Loucy (cell line): ENCODE data around the gene KIF14.

Experiments used
- EZH2phosphoT487 ChIP-seq: fragments of 200-600 bp; IDR thresholded peaks from 2 replicates; pipeline ENCODE4 v1.6.1; 2018; ENCODE audit warnings: antibody characterized with exemption, mild to moderate bottlenecking, moderate library complexity, borderline replicate concordance
- TF ChIP-seq, protein P1 (sequence below): fragments of 200-600 bp; sonication (generic); conservative IDR thresholded peaks from 2 replicates; pipeline ENCODE4 v1.5.1; 2014; ENCODE audit warnings: mild to moderate bottlenecking, antibody characterized with exemption, low read length

DNA sequence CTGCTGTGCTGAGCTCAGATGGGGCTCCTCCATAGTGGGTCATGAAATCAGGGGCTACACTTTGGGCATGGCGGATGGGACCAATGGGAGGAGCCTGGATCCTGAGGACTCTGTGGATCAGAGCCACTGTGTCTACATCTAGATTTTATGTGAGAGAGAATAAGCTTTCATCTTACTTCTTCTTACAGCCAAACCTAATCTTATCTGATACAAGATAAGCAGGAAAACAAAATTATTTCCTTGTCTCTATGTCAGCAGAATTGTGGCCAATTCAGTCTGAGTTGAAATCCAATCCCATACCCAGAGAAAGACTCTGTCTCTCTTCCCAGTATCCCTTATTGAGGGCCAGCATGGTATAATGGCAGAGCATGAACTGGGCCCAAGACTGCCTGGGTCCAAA is 56.2 kb downstream of the KIF14 start:
- TF ChIP-seq, protein P1, sequence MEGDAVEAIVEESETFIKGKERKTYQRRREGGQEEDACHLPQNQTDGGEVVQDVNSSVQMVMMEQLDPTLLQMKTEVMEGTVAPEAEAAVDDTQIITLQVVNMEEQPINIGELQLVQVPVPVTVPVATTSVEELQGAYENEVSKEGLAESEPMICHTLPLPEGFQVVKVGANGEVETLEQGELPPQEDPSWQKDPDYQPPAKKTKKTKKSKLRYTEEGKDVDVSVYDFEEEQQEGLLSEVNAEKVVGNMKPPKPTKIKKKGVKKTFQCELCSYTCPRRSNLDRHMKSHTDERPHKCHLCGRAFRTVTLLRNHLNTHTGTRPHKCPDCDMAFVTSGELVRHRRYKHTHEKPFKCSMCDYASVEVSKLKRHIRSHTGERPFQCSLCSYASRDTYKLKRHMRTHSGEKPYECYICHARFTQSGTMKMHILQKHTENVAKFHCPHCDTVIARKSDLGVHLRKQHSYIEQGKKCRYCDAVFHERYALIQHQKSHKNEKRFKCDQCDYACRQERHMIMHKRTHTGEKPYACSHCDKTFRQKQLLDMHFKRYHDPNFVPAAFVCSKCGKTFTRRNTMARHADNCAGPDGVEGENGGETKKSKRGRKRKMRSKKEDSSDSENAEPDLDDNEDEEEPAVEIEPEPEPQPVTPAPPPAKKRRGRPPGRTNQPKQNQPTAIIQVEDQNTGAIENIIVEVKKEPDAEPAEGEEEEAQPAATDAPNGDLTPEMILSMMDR, result no peak
- no peak for TF ChIP-seq EZH2phosphoT487
